Measurements from ENCODE around the gene EFL1. TPM values are rescaled to one million over a fixed set of nuclear protein-coding genes. Genes with fewer than 3 reads are reported as not detected.
"Not testable (repeated sequence)": the region's sequence is repeated elsewhere in the genome, so short reads cannot be mapped to it uniquely, and the experiment has no call there.

Gene EFL1
- total RNA-seq, 3 donors from 2014 or later (not counting 1 experiment from before 2014, with no cell fraction given), result 17.1 to 29.6 (median 20.6) TPM

DNA sequence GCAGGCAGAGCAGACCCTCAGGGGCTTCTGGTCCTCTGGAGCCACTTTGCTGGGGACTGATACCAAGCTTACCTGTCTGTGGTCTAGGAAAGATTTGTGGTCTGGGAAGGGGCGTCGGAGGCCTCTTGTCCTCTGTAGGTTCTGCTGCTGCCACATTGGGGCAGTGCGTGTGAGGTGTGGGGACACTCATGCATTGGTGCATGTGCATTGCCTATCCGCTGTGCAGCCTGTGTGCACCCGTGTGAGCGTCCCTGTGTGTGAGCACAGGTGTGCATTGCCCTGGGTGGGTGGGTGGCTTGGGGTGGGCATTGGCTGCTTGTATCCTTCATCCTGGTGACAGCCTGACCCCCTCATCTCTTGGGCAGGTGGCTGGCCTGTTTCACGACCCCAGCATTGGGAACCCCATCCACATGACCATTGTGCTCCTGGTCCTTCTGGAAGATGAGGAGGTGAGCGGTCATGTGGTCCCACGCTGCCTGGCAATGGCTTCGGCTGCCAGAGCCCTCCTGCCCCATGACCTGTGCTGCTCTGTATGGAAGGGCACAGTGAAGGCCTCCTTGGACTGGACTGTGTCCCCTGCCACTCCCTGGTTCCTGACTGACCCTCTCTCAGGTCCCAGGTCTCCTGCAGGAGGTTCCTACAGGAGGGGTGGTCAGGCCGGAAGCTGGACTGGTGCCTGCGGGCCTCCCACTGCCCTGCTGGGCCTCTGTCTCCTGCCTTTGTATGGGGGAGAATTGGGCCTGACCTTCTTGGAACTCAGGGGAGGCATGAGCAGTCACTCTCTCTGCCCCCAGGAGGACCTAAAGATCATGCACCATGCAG is 41.6 kb upstream of the EFL1 start:
- no peaks in the 10 kb centered on the region for H3K36me3 ChIP-seq (ENCODE audit: control insufficient read depth, insufficient read depth, low read length)
- 93% methylated on average over 12 of the region's 12 CpGs for WGBS (ENCODE audit: insufficient coverage)
- ATAC-seq, result no peak
- no peaks in the 10 kb centered on the region for H3K4me1 Mint-ChIP-seq
- no peak overlapping the region for H3K27ac Mint-ChIP-seq
- H3K27me3 ChIP-seq (ENCODE audit: control insufficient read depth, insufficient read depth, low read length), result no peaks in the 10 kb centered on the region
- H3K4me3 ChIP-seq (ENCODE audit: low read length), result no peak overlapping the region
- H3K36me3 Mint-ChIP-seq, result no peaks in the 10 kb centered on the region
- H3K27ac ChIP-seq (ENCODE audit: low read length), result no peak overlapping the region
- H3K4me3 Mint-ChIP-seq, result no peak overlapping the region
- TF ChIP-seq, protein P1, sequence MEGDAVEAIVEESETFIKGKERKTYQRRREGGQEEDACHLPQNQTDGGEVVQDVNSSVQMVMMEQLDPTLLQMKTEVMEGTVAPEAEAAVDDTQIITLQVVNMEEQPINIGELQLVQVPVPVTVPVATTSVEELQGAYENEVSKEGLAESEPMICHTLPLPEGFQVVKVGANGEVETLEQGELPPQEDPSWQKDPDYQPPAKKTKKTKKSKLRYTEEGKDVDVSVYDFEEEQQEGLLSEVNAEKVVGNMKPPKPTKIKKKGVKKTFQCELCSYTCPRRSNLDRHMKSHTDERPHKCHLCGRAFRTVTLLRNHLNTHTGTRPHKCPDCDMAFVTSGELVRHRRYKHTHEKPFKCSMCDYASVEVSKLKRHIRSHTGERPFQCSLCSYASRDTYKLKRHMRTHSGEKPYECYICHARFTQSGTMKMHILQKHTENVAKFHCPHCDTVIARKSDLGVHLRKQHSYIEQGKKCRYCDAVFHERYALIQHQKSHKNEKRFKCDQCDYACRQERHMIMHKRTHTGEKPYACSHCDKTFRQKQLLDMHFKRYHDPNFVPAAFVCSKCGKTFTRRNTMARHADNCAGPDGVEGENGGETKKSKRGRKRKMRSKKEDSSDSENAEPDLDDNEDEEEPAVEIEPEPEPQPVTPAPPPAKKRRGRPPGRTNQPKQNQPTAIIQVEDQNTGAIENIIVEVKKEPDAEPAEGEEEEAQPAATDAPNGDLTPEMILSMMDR (IDR thresholded peaks at IDR 0.05), result no peak
- no peaks in the 10 kb centered on the region for H3K9me3 ChIP-seq (ENCODE audit: control insufficient read depth, insufficient read depth, low read length)
- intact Hi-C loops (cut with micrococcal nuclease), result no loop called here
- DNase-seq, result no peak
- H3K27me3 Mint-ChIP-seq (ENCODE audit: low read depth in 2 of 2), result no peaks in the 10 kb centered on the region
- H3K9me3 Mint-ChIP-seq, result no peaks in the 10 kb centered on the region
- peaks cover under 1% of the 10 kb centered on the region for H3K4me1 ChIP-seq (ENCODE audit: control insufficient read depth, insufficient read depth, low read length)

DNA sequence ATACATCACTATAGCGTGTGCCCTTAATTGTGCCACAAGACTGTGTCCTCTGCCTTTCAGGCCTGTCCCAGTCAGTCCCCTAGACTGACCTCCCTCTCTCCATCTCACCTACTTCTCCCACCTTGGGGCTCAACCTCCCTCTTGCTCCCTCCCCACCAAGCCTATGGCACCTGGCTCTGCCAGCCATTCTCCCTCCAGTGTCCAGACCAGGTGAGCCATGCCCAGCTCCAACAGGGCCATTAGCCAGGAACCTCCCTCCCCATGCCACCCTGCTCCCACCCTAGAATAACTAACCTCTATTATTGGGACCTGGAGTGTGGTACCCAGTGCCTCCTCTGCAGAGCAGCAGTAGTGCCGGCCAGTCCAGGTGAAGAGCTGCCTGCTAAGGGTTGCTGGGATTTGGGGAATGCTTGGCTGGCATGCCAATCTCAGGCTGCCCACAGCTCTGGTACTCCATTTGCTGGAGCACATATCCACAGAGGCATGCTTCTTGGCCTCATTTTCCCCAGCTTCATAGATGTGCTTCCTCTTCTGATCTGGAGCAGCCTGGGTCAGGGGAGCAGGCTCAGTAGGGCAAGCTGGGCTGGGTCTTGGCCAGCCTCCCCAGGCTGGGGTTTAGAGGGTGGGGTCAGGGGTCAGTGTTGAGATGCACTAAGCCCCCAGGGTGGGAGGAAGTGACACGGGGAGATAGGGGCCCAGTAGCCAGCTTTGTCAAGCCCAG is 38.9 kb upstream of the EFL1 start:
- intact Hi-C loops (cut with micrococcal nuclease), result no loop called here
- no peaks in the 10 kb centered on the region for H3K27me3 ChIP-seq (ENCODE audit: control insufficient read depth, insufficient read depth, low read length)
- no peak overlapping the region for H3K27ac ChIP-seq (ENCODE audit: low read length)
- no peaks in the 10 kb centered on the region for H3K27me3 Mint-ChIP-seq (ENCODE audit: low read depth in 2 of 2)
- DNase-seq (no peak), ATAC-seq (no peak)
- no peak overlapping the region for H3K27ac Mint-ChIP-seq
- TF ChIP-seq, protein P1 (IDR thresholded peaks at IDR 0.05), result no peak
- no peaks in the 10 kb centered on the region for H3K36me3 Mint-ChIP-seq
- H3K36me3 ChIP-seq (ENCODE audit: control insufficient read depth, insufficient read depth, low read length), result no peaks in the 10 kb centered on the region
- H3K9me3 Mint-ChIP-seq, result no peaks in the 10 kb centered on the region
- peaks cover 13% of the 10 kb centered on the region for H3K4me1 ChIP-seq (ENCODE audit: control insufficient read depth, insufficient read depth, low read length)
- no peak overlapping the region for H3K4me3 ChIP-seq (ENCODE audit: low read length)
- WGBS (ENCODE audit: insufficient coverage), result 82% methylated on average over 3 of the region's 3 CpGs
- no peaks in the 10 kb centered on the region for H3K9me3 ChIP-seq (ENCODE audit: control insufficient read depth, insufficient read depth, low read length)
- H3K4me1 Mint-ChIP-seq, result peaks cover 0 to 6% of the 10 kb centered on the region in 2 donors
- H3K4me3 Mint-ChIP-seq, result no peak overlapping the region

DNA sequence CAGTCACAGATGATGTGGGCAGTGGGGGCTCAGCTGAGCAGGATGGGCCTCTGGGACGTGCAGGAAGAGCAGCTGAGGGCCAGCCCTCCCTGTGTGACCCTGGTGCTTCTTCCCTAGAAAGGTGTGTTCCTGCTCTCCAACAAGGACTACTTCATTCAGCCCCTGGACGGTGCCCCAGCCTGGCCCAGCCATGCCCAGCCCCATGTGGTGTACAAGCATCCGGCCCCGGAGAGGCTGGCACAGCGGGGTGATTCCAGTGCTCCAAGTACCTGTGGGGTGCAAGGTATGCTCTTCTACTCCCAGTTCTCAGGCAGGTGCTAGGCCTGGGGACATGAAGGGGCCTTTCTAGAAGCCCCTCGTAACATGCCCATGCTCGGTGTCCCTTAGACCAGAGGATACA is 38.3 kb upstream of the EFL1 start:
- Mint-ChIP-seq H3K27me3 (ENCODE audit: low read depth in 2 of 2) (no peaks in the 10 kb centered on the region), H3K36me3 (no peaks in the 10 kb centered on the region), H3K4me3 (no peak overlapping the region), H3K27ac (no peak overlapping the region), H3K4me1 (peaks cover 0 to 6% of the 10 kb centered on the region in 2 donors), H3K9me3 (no peaks in the 10 kb centered on the region)
- Histone ChIP-seq H3K36me3 (ENCODE audit: control insufficient read depth, insufficient read depth, low read length) (no peaks in the 10 kb centered on the region), H3K4me1 (ENCODE audit: control insufficient read depth, insufficient read depth, low read length) (peaks cover 13% of the 10 kb centered on the region), H3K9me3 (ENCODE audit: control insufficient read depth, insufficient read depth, low read length) (no peaks in the 10 kb centered on the region), H3K27ac (ENCODE audit: low read length) (no peak overlapping the region), H3K27me3 (ENCODE audit: control insufficient read depth, insufficient read depth, low read length) (no peaks in the 10 kb centered on the region), H3K4me3 (ENCODE audit: low read length) (no peak overlapping the region)
- intact Hi-C loops (cut with micrococcal nuclease), result no loop called here
- no peak for ATAC-seq
- TF ChIP-seq, protein P1 (IDR thresholded peaks at IDR 0.05), result no peak
- 94% methylated on average over 7 of the region's 7 CpGs for whole genome bisulfite sequencing (ENCODE audit: insufficient coverage)
- no peak for DNase-seq

DNA sequence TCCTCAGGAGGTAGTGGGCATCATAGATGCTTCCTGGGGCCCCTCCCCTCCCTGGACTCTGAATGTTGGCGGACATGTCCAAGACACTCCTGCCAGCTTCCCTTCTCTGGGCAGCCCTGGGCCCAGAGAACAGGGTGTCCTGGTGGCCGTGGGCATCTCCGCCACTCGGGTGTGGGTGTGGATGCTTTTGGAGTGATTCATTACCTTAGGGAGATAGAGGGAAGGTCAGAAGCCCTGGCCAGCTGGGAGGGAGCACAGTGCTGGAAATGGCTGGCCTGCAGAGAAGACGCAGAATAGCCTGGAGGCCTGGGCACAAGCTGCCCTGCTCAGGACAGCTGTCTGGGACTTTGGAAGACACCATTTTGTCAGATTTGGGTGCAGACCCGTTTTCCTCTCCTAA is 37.8 kb upstream of the EFL1 start:
- ATAC-seq; H3K9me3 ChIP-seq (ENCODE audit: control insufficient read depth, insufficient read depth, low read length); H3K4me3 ChIP-seq (ENCODE audit: low read length); H3K9me3 Mint-ChIP-seq; H3K27ac ChIP-seq (ENCODE audit: low read length); H3K4me1 Mint-ChIP-seq; H3K4me3 Mint-ChIP-seq; H3K27me3 Mint-ChIP-seq (ENCODE audit: low read depth in 2 of 2); H3K36me3 ChIP-seq (ENCODE audit: control insufficient read depth, insufficient read depth, low read length); intact Hi-C loops (cut with micrococcal nuclease); H3K27me3 ChIP-seq (ENCODE audit: control insufficient read depth, insufficient read depth, low read length); H3K36me3 Mint-ChIP-seq; DNase-seq; H3K27ac Mint-ChIP-seq: not testable (repeated sequence)
- 92% methylated on average over 6 of the region's 6 CpGs for WGBS (ENCODE audit: insufficient coverage)
- peaks cover 13% of the 10 kb centered on the region for H3K4me1 ChIP-seq (ENCODE audit: control insufficient read depth, insufficient read depth, low read length)

DNA sequence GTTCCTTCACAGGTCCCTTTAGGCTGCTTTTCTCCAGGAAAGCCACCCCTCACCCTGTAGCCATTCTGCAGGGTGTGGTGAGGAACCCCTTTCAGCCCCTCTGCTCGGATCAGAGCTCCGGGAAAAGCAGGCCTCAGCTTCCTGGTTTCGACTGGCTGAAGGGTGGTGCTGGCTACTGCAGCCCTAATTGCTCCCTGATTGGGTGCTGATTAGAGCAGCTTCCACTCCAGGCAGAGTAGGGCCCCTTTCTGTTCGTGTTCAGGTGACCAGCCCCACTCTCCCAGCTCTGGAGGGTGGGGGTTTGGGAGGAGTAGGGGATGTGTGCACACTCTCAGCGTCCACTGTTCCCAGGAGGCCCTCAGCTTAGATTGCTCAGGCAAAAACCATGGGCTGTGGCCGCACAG is 37.0 kb upstream of the EFL1 start:
- H3K4me3 Mint-ChIP-seq; DNase-seq; H3K4me3 ChIP-seq (ENCODE audit: low read length); intact Hi-C loops (cut with micrococcal nuclease); H3K9me3 Mint-ChIP-seq; H3K9me3 ChIP-seq (ENCODE audit: control insufficient read depth, insufficient read depth, low read length); H3K27me3 ChIP-seq (ENCODE audit: control insufficient read depth, insufficient read depth, low read length); H3K27ac Mint-ChIP-seq; H3K27ac ChIP-seq (ENCODE audit: low read length); H3K27me3 Mint-ChIP-seq (ENCODE audit: low read depth in 2 of 2); H3K36me3 Mint-ChIP-seq; ATAC-seq; H3K36me3 ChIP-seq (ENCODE audit: control insufficient read depth, insufficient read depth, low read length); H3K4me1 Mint-ChIP-seq: not testable (repeated sequence)
- WGBS (ENCODE audit: insufficient coverage), result 93% methylated on average over 3 of the region's 6 CpGs
- peaks cover 13% of the 10 kb centered on the region for H3K4me1 ChIP-seq (ENCODE audit: control insufficient read depth, insufficient read depth, low read length)

All from natural killer cell (primary cell).